Astrocyte (in vitro differentiated cells and primary cell): Measurements from ENCODE around the gene ZNF860.

Experiments
- EZH2 ChIP-seq: IDR thresholded peaks from 2 replicates; pipeline ENCODE4 v1.6.1; 2012; ENCODE audit warnings: mild to moderate bottlenecking, low read length, inconsistent platforms; ENCODE audit not compliant: insufficient read depth
- TF ChIP-seq, protein P1 (sequence below): IDR thresholded peaks from 2 replicates; pipeline ENCODE4 v1.5.1; 2011; ENCODE audit warnings: low read depth, mild to moderate bottlenecking, inconsistent platforms, low read length, moderate library complexity; ENCODE audit not compliant: insufficient read depth

GRCh38 chr3:32009957-32010356 is 28.4 kb downstream of the ZNF860 start:
- TF ChIP-seq, protein P1, sequence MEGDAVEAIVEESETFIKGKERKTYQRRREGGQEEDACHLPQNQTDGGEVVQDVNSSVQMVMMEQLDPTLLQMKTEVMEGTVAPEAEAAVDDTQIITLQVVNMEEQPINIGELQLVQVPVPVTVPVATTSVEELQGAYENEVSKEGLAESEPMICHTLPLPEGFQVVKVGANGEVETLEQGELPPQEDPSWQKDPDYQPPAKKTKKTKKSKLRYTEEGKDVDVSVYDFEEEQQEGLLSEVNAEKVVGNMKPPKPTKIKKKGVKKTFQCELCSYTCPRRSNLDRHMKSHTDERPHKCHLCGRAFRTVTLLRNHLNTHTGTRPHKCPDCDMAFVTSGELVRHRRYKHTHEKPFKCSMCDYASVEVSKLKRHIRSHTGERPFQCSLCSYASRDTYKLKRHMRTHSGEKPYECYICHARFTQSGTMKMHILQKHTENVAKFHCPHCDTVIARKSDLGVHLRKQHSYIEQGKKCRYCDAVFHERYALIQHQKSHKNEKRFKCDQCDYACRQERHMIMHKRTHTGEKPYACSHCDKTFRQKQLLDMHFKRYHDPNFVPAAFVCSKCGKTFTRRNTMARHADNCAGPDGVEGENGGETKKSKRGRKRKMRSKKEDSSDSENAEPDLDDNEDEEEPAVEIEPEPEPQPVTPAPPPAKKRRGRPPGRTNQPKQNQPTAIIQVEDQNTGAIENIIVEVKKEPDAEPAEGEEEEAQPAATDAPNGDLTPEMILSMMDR = no peak
- no peak for TF ChIP-seq EZH2
